HG02852 (cell line): ENCODE measurements around the gene KDM4B.
A peak's percentile ranks its signal among the peaks of the same experiment; 100 is the strongest.

ENCODE experiments used
- ATAC-seq: cut with Tn5 transposase; IDR thresholded peaks from one replicate; pipeline ENCODE4 v1.9.1; 2021; ENCODE audit warnings: mild to moderate bottlenecking, moderate library complexity; ENCODE audit not compliant: unreplicated experiment

The KDM4B gene

DNA sequence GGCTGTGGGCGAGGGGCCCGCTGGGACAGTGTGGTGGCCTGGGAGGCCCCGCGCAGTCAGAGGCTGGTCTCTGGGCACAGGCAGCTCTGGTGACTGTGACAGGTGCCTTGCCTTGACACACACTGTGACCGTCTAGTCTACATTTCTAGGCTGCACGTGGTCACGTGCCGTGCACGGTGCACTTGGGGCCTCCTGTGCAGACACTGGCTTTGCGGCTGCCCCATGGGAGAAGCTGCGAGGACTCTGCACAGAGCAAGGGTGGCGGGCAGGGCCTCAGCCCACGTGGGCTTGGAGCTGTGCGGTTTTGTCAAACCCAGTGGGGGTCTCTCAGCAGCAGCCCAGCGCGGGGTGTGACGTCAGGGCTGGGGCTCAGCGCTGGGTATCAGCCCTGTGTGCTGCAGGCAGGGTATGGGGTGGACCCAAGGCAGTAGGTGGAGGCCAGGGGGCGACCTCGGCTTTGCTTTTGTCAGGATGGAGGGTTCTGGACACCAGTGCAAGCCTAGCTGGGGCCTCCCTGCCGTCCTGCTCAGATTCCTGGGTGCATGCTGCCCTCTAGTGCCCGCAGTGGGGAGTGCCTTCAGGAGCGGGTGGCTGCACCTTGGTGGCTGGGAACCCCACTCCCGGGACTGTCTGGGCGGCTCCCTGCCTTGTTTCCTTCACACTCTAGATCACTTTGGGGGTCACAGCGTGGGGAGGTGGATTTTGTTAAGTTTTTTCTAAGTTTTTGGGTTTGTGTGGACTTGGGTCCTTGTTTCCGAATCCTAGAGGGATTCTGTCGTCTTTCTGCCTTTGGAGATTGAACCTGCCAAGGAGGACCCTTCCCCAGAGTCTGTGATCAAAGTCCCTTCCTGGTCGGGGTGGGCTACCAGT lies 62.6 kb downstream of the KDM4B start:
- ATAC-seq = peak; percentile 68

DNA sequence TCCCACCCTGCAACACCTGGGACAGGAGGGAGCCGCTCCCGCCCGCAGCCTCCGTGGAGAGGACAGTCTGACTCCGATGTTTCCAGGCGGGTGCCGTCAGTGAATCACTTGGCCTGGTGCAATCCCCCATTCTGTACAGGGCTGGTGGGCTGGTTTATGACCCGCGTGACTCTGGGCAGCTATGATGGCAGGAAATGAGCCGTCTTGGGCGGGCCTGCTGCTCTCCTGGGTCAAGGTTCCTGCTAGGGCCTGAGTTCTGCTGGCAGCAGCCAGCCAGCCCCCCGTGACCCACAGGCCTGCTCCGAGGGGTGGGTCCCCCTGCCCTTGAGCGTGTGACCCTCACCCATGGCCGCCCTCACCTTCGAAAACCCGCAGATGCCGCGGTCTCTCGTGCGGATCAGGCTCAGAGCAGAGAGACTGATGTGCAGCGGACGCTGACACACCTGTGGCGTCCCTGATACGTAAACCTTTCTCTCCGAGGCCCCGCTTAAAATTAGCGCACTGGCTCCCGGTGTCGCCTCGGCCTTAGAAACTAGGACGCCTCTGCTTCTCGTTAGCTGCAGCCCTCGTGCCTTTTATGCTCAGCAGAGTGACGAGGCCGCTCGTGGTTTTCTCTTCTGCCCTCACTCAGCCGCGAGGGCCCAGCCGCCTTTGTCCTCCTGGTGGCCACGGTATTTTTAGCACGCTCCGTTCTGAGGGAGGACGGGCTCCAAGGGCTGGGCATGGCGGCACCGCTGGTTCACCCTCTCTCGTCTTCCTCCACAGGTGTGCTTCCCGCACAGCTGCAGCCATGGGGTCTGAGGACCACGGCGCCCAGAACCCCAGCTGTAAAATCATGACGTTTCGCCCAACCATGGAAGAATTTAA lies 63.4 kb downstream of the KDM4B start:
- no peak for ATAC-seq

DNA sequence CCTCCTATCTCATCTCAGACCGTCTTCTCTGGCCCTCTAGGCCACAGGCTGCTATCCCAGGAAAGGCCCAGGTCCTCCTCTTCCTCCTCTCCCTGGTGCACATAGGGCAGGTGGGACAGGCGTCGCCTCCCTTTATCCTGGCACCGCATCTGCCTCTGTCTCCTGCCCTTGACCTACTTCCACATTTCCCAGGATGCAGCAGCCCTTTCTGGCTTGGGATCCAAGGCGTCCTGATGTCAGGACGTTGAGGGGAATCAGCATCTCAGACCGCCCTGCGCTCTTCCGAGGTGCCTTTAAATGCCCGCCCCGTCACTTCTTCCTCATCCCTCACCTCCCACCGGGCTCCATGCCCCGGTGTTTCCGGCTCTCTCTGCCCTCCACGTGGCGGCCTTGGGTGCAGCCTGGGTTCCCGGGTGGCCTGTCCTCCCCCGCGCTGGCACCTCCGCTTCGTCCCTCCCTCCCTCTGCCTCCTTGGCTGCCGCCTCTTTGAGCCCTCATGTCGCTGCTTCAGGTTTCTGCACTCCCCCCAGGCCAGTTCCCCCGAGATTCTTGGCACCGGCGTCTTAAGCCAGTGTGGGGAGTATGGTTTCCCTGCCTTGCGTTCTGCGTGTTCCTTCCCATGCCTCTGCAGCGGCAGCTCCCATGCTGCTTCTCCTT lies 66.3 kb downstream of the KDM4B start:
- no peak for ATAC-seq

DNA sequence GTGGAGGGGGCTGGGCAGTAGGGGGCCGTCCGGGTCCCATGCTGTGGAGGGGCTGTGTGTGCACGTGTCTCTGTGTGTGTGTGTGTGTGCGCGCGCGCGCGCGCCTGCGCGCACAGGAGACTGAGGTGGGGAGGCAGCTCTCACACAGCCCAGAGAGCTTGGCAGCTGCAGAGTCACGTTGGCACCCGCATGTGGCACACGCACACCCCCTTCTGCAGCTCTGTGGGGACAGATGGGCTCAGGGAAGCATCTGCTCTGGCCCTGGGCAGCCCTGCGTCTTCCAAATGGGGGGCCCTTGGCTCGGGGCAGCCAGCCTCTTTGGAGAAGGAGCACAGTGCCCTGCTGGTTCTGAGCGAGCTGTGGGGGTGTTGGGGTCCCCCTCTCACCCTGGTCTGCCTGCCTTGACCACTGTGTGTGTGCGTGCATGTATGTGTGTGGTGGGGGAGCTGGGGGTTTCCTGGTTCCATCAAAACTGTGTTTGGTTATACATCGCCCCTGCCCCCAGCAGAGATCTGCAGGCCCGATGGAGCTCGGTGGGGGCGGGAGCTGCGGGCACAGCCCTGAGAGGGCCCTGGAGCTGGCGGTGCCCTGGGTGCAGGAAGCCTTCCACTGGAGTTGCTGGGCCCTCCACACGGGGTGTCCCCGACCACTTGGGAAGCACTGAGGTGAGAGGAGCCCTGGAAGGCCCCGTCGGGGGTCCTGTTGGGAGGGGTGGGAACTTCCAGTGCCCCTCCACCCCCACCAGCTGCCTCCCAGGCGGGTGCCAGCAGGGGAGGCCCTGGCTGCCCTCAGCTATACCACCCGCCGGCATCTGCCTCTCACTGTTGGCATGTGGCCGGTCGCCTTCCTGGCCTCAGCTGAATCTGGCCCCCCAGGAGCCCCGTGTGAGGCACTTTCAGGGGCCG lies 67.1 kb downstream of the KDM4B start:
- no peak for ATAC-seq

DNA sequence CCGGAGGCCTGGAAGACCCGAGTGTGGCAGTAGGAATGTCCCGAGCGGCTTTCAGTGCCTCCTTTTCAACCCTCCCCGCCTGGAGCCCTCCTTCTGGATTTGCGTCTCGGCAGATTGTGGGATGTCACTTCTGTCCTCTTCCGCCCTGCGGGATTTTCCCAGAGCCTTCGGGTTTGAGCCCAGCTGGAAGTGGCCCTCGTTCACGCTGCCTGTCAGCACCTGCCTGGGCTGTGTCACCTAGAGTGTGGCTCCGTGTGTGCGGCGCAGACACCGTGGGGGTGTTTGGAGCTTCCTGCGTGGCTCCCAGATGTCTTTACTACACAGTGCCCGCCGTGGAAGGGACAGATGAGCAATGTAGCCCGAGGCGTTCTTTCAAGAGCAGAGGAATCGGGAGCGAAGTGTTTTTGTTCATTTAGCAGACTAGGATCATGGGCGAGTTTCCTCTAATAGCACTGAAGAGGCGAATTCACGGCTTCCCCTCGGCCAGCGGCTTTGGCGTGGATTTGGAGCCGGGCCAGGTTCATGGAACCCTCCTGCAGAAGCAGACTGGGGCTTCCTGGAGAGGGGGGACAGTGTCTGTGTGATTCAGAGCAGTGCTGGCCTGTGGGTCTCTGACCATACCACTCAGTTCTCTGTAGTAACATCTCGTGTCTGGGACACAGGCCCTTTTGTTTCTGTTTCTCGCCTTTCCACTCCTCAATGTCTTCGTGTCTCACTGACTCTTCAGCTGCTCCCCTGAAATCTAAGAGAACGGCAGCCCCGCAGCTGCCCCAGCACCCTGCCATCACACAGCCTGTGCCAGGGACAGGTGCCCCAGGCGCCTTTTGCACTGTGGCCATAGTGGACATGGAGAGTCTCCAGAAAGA lies 68.0 kb downstream of the KDM4B start:
- ATAC-seq = no peak

DNA sequence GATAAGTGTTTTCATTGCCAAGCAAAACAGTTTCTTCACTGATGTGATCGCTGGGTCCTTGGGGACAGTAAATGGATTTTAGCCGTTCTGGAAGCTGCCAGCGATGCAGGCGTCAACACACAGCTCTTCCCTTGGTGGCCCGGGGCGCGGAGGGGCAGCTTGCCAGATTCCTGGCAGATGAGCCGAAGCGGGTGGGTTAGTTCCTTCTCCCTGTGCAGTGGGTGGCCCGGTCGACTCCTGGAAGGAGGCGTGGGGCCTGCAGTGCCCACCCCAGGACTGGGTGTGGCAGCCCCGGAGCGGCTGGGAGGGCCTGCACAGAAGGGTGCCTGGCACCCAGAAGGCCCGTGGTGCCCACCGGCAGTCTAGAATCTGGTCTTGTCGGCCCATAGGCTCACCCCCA lies 69.0 kb downstream of the KDM4B start:
- ATAC-seq = no peak

DNA sequence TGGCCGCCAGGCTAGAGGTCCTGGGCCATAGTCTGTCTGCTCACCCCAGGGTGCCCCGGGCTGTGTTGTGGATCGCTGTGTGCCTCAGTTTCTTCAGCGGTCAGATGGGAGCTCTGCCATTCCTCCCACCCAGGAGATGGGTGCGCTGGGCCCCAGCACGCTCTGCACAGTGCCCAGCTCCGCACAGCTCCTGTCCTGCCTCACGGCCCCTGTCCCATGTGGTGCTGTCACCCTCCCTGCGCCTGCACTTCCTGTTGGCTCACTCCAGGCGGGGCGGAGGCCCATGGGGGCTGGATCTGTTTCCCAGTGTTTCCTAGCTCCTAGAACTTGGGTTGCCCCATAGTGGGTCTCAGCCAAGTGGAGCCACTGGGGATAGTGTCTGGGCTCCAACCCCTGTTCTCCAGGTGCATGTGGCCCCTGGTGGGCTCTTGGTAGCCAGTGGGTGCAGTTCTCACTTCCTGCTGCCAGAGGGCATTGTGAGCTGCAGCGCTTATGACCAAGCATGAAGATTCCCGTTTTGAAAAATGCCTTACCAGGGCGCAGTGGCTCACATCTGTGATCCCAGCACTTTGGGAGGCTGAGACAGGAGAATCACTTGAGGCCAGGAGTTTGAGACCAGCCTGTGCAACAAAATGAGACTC lies 69.8 kb downstream of the KDM4B start:
- ATAC-seq = no peak

DNA sequence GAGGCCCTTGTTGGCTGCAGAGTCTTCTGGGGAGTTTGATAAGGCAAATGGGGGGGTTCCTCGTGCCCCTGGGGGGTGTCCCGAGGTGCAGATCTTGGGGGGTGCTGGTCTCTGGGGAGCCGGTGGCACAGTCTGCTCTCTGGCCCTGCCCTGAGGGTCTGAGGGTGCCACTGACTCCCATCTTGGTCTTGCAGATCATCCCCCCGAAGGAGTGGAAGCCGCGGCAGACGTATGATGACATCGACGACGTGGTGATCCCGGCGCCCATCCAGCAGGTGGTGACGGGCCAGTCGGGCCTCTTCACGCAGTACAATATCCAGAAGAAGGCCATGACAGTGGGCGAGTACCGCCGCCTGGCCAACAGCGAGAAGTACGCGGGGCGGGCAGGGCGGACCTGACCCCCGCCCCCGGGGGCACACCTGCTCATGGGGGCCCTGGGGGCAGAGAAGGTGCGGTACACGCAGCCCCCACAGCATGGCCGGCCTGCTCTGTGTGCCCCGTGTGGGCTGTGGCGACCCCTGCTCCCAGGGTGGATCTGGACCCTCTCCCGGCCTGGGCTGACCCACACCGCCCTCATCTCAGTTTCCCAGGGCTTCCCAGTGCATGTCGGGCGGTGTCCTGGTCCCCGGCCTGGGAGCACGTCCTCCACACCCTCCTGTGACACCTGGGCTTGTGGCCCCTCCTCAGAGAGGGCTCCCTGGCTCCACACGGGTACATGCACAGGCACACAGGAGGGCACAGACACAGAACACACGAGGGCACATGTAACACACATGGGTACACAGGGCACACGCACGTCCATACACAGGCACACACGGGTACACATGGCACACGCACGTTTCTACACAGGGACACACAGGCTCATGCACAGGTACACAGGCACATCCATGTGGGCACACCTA lies 71.0 kb downstream of the KDM4B start:
- ATAC-seq = no peak

DNA sequence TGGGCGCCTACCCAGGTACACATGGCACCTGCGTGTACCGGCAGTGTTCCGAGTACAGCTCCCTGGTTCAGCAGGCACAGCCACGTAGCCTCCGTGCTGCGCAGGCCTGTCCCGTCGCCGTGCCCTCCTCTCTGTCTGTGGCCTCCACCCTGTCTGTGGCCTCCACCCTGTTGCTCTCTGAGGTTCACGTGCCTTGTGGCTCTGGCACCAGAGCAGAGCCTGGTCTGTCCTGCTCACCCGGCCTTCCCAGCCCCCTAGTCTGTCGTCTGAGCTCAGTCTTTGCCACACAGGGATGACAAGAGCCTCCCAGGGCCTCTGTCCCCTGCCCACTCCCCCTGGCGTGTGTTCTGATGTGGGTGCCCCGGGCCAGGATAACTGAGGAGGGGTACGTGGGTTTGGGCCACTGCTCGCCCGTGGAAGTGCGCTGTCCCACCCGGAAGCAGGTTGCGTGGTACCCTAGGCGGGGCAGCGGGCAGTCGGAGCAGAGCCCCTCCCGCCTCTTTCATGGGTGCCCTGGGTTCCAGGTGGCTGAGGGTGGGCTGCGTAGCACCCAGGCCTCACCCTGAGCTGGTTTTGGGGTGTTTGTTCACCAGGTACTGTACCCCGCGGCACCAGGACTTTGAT lies 71.7 kb downstream of the KDM4B start:
- ATAC-seq = no peak

DNA sequence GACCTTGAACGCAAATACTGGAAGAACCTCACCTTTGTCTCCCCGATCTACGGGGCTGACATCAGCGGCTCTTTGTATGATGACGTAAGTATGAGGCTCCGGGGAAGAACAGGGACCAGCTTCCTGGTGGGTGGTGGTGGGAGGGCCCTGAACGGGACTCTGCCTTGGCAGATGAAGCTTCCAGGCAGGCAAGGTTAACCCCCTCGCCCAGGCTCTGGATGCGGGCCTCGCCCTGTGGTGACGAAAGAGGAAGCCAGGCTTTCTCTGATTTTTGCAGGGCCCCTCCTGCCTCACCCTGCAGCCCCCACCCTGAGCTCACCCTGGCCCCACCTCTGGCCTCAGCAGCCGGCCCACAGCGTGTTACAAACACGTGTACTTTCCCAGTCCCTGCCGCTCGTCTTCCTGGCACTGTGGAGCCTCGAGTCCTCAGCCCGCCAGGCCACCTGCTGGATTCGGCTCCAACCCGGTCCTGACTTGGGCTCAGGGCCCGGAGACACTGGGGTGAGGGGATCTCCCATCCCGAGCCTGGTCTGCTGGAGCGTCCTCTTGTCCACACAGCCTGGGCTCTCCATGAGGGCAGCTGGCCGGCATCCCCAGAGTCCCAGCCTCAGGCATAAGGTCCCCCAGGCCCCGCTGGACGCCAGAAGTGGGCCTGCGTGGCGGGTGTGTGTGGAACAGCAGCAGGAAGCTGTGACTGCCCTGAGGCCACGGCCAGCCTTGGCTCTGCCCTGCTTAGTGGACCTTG lies 72.4 kb downstream of the KDM4B start:
- ATAC-seq = no peak

DNA sequence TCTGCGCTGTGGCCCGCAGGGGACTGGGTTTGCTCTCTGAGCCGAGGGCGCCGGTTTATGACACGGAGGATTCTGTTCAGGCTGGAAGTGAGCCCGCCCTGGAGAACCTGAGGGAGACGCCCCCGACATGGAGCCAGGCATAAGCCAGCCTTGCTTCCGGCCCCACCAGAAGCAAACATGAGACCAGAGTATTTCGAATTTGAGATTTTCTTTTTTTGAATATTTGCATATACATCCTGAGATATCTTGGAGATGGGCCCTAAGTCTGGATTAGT lies 72.9 kb downstream of the KDM4B start:
- ATAC-seq = no peak

DNA sequence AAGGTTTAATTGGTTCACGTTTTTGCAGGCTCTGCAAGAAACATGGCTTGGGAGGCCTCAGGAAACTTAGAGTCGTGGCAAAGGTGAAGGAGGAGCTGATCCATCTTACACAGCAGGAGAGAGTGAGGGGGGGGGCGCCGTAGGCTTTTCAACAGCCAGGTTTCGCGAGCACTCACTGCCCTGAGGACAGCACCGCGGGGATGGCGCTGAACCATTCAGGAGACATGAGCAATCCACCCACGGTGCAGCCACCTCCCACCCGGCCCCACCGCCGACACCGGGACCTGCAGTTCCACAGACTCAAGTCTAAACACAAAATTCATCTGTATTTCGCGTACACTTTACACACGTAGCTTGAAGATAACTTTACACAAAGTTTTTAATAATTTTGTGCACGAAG lies 73.6 kb downstream of the KDM4B start:
- ATAC-seq = no peak

DNA sequence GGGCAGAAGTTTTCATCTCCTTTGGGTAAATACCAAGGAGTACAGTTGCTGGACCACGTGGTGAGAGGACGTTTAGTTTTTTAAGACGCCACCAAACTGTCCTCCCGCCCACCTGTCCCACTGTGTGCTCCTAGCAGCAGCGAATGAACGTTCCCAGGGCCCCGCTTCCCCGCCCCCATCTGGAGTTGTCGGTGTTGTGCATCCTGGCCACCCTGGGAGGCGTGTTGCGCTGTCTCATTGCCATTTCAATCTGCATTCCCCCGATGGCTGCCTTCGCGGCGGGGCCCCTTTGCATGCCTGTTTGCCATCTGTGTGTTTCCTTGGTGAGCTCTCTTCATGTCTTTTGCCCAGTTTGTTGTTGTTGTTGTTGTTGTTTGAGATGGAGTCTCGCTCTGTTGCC lies 76.1 kb downstream of the KDM4B start:
- ATAC-seq = no peak

DNA sequence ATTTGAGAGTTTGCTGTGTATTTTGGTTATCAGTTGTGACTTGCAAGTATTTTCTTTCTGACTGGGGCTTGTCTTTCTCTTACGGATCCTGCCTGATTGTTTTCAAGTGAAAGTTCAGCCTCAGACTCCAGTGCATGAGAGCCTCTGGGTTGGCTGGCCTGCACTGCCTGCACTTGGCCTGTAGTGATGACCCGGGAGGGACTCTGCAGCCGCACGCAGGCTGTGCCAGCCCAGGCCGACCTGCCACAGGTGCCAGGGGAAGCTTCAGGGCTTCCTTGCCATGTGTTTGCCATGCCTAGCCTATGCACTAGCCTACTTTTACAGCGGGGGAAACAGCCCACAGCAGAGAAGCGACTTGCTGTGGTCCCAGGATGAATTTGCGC lies 77.0 kb downstream of the KDM4B start:
- ATAC-seq = no peak

DNA sequence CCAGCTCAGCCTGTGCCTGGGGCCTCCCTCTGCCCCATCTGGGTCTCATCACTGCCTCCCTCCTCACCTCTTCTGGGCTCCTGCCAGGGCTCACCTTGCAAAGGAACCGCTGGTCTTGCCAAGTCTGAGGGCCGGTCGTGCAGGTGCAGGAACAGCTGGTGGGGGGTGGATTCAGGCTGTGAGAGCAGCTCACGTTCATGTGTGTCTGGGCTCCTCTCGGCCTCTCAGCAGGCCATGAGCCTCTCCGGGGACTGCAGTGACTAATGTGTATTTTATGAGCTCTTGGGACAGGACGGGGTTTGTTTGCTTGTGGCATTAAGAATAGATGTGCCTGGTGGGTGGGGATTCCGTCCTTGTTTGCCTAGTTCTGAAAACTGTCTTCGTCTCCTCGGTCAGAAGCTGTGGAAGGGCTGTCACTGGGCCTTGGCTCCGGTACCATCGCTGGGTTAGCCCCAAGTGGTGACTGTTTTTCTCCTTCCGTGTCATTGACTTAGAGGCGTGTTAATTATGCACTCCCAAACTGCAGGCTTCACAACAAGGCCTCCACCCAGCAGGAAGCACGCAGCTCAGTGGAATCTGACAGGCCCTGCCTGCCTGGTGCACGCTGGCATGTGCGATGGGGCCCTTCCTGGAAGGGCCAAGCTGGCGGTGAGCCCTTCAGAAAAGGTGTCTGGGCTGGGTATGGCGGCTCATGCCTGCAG lies 77.6 kb downstream of the KDM4B start:
- no peak for ATAC-seq

DNA sequence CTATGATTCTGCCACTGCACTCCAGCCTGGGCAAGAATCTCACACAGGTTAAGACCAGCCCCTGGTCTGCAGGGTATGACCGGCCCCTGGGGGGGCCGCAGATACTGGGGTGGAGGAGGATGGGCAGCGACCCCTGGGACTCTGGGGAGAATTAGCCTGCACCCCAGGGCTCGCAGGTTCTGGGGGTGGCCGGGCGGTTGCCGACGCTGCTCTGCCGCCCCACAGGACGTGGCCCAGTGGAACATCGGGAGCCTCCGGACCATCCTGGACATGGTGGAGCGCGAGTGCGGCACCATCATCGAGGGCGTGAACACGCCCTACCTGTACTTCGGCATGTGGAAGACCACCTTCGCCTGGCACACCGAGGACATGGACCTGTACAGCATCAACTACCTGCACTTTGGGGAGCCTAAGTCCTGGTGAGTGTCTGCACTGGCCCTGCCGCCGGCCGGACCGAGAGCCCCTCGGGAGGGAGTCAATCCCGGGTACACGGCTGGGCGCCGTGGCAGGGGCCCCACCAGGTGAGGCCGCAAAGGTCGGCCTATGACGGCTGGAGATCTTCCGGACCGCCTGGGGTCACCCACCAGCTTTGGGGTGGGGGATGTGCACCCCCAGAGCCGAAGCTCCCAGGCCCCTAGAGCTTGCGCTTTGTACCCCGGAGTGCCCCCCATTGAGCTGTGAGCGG lies 78.5 kb downstream of the KDM4B start:
- no peak for ATAC-seq
